Activated CD8-positive, alpha-beta memory T cell treated with anti-CD3 and anti-CD28 coated beads, Interleukin-2, amount 50 U/mL, for 1 hour (primary cell): ENCODE measurements around the gene CORO6.

Experiments used
- DNase-seq: peaks from one replicate; pipeline ENCODE4 v3.0.0-alpha.2; 2020; ENCODE audit errors: extremely low read depth

Gene CORO6

DNA sequence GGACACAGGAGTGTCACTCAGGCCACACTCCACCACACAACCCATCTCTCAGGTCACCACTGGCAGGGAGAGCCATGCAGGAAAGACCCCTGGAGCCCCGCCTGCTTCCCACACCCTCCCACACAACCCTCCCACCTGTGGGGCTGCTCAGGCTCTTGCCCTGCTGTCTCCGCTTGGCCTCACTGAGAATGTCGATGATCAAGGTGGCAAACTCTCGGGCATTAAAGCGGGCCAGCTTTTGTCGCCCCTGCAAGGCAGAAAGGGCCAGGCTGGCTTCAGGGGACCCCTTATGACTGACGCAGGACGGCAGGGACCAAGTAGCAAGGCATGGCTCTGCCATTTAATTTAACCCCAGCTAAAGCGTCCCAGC, 45.7 kb downstream of the CORO6 start:
- DNase-seq = no peak

DNA sequence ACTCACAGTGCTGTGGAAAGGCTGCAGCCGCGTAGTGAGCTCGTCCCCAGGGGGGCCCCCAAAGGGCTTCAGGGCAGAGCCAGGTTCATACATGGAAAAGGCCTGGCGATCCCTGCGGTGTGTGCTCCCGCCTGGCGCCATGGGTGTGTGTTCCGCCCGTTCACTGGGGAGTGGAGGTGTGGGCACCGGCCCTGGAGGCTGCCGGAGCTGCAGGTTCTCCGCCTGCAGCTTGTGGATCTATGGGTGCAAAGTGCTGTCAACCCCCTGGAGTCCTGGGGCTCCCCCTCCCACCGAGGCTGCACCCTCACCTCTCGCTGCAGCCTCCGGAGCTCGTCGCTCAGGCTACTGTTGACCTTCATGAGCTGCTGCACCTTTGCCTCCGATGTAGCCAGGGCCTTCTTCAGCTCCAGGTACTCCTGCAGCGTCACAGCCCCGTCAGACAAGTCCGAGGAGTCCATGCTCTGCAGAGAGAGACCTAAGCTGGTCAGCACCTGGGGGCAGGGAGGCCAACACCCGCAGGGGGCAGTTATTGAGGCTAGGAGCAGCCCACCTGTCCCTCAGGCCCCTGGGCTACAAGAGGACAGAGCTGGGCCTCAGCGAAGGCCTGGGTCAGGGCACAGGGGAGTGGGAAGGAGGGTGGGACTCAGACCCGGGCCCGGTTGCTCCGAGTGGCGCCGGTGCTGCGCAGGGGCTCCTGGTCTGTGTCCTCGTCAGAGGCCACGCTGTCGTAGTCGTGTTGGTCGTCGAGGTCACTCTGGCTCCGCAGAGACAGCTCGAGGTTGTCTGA, 46.3 kb downstream of the CORO6 start:
- no peak for DNase-seq

DNA sequence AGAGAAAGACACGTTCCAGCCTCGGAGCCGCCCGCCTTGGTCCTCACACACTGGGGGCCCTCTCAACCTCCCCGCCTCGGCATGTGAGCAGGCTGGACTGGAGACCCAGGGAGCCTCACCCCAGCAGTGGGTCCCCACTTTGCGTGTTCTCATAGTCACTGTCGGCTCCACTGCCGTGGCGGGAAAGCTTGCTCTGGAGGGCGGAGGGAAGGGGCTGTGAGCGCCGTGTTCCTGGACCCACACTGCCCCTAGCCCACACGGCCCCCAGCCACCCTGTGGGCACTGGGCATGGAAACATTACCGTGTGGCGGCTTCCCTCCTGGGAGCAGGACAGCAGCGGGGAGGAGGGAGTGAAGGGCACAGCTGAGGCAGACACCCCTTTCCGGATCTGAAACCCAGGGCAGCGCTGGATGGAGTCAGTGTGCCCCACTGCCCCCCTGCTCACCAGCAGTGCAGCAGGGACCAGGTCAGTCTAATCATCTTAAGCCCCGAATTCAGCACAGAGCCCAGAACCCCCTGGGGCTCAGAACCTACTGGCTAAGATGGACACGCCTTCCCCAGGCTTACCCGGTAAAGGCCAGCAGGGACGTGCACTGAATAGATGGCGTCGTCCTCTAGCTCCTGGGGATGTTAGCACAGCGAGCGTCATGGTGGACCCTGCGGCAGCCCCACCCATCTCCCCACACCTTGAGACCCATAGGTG, 47.0 kb downstream of the CORO6 start:
- DNase-seq = no peak

DNA sequence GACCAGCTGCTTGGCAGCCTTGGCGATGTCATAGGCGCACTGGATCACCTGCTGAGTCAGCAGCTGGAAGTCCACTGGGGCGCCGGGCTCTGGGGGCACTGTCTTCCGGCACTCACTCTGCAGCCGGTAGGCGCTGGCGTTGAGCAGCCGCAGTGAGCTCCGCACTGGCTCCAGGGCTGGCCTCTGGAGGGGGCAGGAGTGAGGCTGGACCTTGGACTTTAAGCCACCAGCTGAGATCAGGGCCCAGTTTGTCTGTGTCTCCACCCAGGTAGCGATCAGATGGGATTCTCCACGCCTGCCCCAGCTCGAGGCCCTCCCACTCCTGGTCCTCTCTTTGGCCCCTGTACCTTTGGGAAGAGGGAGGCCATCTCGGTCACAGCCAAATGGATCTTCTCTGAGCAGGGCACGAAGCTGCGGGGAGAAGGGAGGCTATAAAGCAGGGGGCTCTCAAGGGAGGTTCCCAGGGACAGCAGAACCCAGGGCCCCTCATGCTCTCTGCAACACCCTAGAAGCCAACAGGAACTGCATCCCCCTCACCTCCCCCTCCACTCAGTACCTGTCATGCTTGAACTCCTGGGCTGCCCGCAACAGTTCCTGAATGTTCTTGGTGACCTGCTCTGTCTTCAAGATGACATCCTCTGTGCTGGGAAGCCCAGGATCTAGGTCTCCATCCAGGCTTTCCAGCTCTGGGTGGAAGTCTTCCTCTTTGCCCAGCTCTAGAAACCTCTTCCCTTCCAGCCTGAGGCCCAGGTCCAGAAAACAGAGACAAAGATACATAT, 47.8 kb downstream of the CORO6 start:
- DNase-seq = no peak

DNA sequence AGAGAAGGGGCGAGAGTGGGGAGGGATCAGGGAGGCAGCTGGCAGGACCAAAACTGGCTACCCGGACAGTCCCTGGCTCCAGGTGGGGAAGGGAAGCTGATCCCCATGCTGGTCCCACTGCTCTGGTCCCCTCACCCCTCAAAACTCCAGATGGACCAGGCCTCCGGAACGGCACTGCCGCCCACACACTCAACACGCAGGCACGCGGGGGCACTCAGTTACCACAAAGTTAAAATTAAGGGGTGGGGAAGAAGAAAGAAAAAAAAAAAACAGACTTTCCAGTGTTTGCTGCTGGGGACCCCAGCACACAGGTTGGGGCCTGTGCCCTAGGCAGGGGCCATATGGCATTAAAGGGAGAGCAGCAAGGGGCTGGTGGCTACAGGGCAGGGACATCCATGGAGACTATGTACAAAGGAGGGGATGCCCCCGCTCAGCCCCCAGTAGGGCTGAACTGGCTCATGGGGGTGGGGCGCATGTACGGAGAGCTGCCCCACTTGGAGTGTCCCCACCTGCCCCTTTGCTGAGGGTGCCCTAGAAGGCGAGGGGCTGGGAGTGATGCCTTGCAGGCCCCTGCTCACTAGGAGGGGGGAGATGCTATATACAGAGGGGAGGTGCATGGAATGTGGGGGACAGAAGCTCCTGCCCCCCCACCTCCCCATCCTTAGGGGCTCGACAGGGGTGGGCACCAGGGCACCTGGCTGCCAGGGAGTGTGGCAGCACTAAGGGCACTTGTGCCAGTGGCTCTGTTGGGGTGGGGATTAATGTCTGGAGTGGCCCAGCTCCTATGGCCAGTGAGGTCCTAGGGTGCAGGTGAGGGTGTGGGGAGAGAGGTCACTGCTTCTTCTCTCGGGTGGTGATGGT, 48.6 kb downstream of the CORO6 start:
- DNase-seq = no peak

DNA sequence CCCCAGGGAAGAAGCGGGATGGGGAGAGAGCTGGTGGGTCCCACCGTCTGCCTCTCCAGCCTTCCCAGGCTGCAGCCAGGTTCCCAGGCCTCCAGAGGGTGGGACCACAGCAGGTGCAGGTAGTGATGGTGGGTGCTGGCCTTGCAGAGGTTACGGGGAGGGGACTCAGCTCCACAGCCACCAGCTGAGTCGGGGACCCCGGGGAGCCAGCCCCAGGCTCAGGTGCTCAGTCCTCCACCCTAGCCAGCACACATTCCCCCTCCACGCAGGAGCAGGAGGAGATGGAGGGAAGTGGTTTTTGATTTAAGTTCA, 49.2 kb downstream of the CORO6 start:
- no peak for DNase-seq

DNA sequence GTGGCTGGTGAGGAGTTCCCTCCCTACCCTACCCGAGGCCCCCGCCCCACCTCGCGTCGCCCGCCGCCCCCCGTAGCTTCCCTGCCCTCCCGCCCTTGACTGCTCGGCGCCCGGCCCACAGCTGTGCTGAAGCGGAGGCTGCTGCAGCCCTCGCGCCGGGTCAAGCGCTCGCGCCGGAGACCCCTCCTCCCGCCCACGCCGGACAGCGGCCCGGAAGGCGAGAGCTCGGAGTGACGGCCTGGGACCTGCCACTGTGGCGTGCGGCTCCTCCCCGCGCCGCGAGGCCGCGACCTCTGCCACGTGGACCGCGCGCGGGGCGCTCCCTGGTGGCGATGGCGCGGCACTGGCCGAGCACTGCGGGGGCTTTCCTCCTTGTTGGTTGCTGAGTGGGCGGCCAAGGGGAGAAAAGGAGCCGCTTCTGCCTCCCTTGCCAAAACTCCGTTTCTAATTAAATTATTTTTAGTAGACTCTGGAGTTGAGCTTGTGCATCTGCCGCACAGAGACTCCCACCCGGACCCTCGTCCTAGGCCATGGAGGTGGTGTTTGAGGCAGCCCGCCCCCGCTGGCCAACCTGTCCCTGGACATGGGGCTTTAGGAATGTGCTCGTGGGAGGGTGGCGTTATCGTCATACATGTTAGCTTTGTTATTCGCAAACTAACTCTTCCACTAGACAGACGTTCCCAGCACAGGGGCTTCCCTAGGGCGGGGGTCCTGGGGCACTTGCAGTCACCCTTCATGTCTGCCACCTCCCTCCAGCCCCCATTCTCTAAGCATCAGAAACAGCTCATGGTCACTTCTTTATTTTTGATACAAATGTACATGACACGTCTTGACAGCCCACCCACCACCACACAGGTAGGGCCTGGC, 49.8 kb downstream of the CORO6 start:
- no peak for DNase-seq

DNA sequence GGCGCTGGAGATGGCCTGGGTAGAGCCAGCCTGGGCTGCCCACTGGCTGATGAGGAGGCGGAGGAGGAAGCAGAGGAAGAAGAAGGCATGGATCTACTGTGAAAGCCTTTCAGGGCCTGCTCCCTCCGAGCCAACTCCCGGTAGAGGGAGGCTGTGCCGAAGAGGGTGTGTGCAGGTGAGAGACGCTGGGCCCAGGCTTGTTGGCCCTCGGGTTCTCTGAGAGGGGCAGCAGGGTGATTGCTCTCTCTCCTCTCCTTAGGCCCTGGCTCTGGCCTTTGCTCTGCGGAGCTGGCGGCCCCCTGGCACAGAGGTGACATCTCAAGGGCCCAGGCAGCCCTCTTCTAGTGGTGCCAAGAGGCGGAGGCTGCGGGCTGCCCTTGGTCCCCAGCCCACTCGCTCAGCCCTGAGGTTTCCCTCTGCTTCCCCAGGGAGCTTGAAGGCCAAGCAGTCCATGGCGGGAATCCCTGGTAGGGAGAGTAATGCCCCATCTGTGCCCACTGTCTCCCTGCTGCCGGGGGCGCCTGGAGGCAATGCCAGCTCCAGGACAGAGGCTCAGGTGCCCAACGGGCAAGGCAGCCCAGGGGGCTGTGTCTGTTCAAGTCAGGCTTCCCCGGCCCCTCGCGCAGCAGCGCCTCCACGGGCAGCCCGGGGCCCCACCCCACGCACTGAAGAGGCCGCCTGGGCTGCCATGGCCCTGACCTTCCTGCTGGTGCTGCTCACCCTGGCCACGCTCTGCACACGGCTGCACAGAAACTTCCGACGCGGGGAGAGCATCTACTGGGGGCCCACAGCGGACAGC, 50.6 kb downstream of the CORO6 start:
- DNase-seq = no peak

DNA sequence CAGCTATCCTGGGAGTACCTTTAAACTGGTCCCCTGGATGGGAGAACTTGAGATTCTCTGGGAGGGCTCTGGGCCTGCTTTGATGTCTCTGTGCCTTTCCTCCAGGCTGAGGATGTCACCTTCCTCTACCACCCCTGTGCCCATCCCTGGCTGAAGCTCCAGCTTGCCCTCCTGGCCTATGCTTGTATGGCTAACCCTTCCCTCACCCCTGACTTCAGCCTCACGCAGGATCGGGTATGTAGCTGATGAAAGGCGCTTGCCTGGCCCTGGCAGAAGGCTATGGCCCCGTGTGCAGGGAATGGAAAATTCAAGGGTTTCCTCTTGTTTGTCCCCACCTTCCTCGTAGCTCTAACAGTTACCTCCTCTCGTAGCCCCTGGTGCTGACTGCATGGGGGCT, 51.2 kb downstream of the CORO6 start:
- DNase-seq = no peak

DNA sequence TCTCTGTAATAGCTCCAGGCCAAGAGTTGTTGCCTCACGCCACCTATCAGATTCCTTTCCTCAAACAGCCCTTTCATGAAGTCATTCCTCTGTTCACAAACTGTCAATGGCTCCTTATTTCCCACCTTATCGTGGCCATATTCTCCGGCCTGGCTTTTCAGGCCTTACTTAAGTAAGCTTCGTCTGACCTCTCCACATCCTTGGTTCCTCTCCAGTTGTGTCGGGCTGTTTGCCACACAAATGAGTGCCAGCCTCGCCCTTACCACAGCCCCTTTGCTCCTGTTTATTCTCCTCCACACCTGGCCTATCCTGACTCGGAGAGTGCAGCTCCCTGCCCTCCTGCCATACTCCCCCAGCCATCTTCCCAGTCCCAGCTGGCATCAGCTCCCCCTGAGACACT, 52.2 kb downstream of the CORO6 start:
- DNase-seq = no peak

DNA sequence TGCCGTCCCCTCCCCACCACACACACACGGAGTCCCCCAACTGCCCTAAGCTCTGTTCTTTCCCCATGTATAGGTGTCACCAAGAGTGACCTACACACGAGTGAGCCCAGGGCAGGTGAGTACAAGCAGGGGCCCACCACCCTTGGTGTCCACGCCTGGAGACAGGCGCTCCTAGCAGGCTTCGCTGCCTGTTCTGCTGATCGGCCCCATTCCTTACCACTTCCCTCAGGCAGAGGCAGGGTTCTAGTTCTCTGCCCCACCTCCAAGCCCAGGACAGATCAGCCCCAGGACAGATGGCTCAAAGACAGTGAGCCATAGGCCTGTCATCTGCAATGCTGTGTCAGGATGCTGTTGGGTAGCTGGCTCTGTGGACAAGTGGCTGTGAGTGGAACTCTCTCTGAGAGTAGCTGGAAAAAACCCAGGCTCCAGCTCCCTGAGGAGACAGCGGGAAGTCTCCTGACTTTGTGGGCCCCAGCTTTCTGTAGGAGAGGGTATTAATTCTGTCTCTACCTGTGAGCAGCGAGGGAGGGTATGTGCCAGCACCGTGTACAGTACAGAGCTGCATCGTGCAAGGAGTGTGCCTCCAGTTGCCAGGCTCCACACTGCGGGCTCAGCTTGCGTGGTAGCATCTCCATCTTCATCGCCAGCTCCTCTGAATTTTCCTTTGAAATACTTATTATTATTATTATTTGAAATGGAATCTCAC, 53.3 kb downstream of the CORO6 start:
- DNase-seq = no peak

DNA sequence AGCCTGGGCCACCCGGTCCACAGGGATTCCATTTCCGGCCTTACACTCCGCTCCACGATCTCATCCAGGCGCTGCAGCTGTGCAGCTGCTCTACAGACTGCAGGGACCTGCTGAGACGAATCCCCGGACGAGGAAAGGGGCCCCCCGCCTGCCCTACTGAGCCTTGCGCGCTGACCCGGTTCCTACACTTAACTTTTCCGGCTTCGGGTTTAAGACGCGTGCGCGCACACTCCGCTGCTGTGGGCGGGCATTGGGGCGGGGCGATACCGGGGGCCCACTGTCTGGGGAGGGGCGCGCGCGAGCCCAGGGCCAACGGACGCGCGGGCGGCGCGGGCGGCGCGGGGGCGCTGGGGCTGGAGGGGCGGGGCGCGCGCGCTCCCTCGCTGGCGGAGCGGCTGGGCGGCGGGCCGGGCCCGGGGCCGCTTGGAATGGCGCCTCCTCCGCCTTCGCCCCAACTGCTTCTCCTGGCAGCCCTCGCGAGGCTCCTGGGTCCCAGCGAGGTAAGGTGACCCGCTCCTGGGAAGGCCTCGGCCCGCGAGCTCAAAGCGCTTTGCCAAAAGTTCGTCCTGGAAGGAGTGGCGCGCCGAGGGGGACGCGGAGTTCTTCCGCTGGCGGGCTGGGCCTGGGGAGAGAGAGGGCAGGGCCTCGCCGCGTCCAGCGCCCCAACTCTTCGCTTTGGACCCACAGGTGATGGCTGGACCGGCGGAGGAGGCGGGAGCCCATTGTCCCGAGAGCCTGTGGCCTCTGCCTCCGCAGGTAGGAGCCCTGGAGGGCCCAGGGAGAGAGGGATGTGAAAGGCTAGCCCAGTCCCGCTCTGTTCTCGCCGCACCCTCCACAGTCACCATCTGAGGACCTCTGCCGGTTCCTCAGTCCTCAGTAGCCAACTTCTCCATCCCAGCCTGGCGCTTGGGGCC, 54.1 kb downstream of the CORO6 start, which contains the start of gene TP53I13:
Gene TP53I13 (plus strand): TSS at position 371 of the 914 bp plus-strand sequence. CDS start 58 bp downstream, at position 429.
- peak; percentile 58 for DNase-seq

DNA sequence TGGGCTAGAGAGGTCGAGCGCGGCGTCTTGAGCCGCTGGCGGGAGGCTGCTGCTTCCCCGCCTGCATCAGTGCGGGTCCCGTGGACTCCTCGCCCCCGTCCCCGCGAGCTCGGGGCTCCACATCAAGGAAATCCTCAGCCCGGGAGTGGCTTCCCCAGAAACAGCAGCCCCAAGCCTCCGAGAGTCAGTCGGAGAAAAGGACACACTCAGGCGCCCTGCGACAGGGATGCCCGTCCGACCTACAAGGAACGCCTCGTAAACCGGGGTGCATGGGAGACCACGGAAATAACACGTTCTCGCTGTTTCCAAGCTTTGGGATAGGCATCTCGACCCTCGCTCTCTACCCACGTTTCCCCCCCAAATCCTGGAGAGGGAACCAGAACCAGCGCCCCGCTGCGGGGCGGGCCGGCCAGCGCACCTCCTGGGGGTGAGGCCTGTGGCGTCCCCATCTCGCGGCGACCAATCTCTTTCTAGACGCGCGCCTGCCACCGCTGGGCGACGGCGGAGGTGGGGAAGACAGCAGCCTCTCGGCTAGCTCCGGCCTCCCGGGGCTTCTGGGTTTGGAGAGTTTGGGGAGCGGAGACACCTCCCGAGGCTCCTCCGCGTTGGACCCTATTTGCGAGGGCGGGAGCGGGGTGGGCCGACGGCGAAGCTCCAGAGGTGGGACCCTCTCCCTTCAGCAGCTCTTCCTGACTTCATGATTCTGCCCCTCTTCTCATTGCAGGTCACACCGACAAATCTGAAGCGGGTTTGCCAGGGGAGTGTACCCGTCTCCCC, 55.0 kb downstream of the CORO6 start:
- DNase-seq = no peak

DNA sequence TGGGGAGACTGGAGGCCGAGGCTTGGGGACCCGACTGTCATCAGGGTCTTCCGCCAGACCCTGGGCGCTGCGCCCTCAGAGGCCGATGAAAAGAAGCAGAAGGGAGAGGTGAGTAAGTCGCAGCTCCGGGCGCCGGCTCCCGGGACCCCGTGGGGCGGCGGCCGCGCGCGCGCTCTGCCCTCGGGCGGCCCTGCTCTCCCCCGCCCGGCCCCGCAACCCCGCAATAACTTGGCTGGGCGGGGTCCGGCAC, 55.5 kb downstream of the CORO6 start:
- DNase-seq = no peak

DNA sequence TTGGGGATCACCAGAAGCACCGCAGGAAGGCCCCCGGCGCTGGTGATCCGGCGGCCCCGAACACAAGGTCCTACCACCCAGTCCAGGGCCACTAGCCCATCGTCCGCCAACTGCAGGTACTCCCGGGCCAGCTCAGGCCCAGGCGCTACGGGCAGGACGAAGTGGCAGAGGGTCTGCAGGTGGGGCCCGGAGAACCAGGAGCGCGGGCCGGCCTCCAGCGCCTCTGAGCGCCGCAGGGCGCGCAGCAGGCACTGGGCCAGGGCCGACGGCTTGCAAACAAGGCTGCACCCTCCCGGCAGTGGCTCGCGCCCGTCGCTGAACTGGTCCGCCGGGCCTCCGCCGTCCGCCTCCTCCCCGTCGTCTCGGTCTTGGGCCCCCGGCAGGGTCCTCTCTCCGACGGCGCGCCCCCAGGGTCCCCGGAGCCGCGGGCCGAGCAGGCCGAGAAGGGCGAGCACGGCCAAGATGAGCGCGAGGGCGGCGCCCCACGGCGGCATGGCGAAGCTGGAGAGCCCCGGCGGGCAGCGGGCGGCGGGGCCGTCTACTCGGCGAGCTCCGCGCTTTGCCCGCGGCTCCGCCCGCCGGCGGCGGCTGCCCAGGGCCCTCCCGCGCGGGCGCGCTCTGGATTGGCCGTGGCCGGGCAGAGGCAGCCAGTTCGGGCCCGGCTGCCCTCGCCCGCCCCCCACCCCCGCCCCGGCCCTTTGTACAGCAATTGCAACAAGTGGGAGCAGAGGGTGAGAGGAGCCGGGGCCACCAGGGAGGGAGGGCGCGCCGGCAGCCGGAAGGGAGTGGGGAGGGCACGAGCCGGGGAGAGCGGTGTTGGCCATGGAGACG, 56.0 kb downstream of the CORO6 start, which contains the start of gene ABHD15:
Gene ABHD15 (minus strand): TSS at position 565 of the 831 bp plus-strand sequence. CDS start 71 bp downstream, at position 494.
- no peak for DNase-seq

DNA sequence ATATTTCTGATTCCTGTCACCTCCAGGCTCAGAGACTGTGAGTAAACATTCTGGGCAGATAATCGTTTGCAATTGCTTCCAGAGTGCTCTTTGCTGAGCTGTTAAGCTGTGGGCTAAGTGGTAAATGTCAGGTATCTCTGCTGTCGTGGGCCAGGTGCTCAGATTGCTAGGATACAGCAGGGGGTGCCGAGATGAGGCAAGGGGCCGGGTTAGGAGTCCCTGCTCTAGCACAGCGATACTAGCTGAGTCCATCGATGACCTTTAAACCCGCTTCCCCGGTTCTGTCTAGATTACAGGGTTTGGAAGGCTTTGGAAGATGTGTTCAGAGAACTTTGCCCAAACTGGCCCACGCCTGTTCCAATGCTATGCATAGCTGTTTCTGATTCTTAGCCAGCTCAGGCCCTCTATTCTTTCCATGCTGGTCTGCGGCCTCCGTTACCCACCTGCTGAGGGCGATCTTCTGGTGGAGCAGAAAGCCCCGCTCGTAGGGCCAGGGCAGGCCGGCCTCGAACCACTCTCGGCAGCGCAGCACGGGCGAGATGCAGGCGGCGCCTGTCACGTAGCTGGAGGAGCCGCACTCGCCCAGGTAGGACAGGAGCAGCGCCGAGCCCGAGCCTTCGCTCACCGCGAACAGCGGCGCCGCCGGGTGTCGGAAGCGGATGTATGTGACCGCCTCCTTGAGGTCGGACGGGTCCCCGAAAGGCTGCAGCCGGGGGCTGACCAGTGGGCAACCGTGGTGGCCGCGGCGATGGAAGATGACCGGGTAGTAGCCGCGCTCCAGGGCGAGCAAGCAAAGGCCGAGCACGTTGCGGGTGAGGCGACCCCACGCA, 56.9 kb downstream of the CORO6 start:
- no peak for DNase-seq
